Adrenal gland (tissue), 12 donors: ENCODE measurements around the gene ROR2. TPM values are rescaled to one million over a fixed set of nuclear protein-coding genes. Genes with fewer than 3 reads are reported as not detected.

Source experiments
- DNase-seq, 7 donors: peaks; one replicate each; pipeline ENCODE4 v3.0.0-alpha.2; 2019 to 2020
- H3K27ac ChIP-seq, 5 donors: fragments of 200-600 bp; sonication (generic) in 4 of 5; 1 replicate in 3 of 5; 2 replicates in 2 of 5; pipeline versions ENCODE4 v1.5.1 to v1.8.0; 2016 to 2020; ENCODE audit warnings: mild to moderate bottlenecking in 1 of 5
- H3K27me3 ChIP-seq: fragments of 200-600 bp; 2 replicates; pipeline ENCODE4 v1.8.0; 2021
- H3K36me3 ChIP-seq, 2 donors: fragments of 200-600 bp; replicated peaks in 1 of 2; 1 replicate in 1 of 2; 2 replicates in 1 of 2; pipeline versions ENCODE4 v1.5.1 to v1.8.0; 2018 to 2022
- H3K4me1 ChIP-seq, 2 donors: fragments of 200-600 bp; replicated peaks in 1 of 2; 1 replicate in 1 of 2; 2 replicates in 1 of 2; pipeline versions ENCODE4 v1.5.1 to v1.8.0; 2018 to 2021
- H3K4me3 ChIP-seq, 4 donors: fragments of 200-600 bp; sonication (generic) in 3 of 4; one replicate each; pipeline ENCODE4 v1.5.1; 2016 to 2018
- H3K9me3 ChIP-seq, 3 donors: fragments of 200-600 bp; sonication (generic) in 1 of 3; replicated peaks in 1 of 3; 1 replicate in 2 of 3; 2 replicates in 1 of 3; pipeline versions ENCODE4 v1.5.1 to v1.8.0; 2016 to 2021
- POLR2A ChIP-seq, 2 donors: fragments of 450-650 bp; IDR thresholded peaks; one replicate each; pipeline ENCODE4 v1.6.1; 2017; ENCODE audit warnings: antibody characterized with exemption in 2 of 2, mild to moderate bottlenecking in 2 of 2, moderate library complexity in 1 of 2
- WGBS, 4 donors: extraction: QIAGEN DNeasy Blood & Tissue Kit in 2 of 4; methylation state at CpG; one replicate each; pipeline versions ENCODE4 v1.1.5 to v1.1.7; 2013 to 2017; 5-methylcytosine and 5-hydroxymethylcytosine counted together
- intact Hi-C, 2 donors: fragments of 100-400 bp; cut with DNase I; formaldehyde crosslinking; loops; one replicate each; pipeline versions ENCODE4 v1.14.1 to v1.15.0; 2022 to 2023
- polyA plus RNA-seq, 3 donors: library from polyadenylated mRNA; stranded (reverse); fragments of 200-250 nt in 2 of 3; fragments of 350-450 nt in 1 of 3; fragmentation: Illumina TruSeq in 1 of 3; extraction: RNeasy Lipid Tissue Mini Kit (QIAGEN cat#74804) in 1 of 3; gene quantifications; one replicate each; pipeline ENCODE4 v1.2.3, GENCODE V29; 2013 to 2014
- total RNA-seq, 9 donors: library from RNA; depleted of rRNA in 4 of 9; stranded (reverse); fragments of >200 nt in 4 of 9; fragments of 120-200 nt in 1 of 9; fragmentation: NEBNext Ultra II Directional in 1 of 9; extraction: Animal tissue kit (Norgen Biotek cat#: 25700) in 1 of 9; gene quantifications; one replicate each; pipeline versions ENCODE4 v1.1.0 to v1.2.4, GENCODE V29; 2013 to 2023
- TF ChIP-seq, protein P1 (sequence below), 6 experiments: fragments of 450-650 bp in 4 of 6; fragments of 200-600 bp in 2 of 6; sonication (generic) in 1 of 6; IDR thresholded peaks; 1 replicate in 5 of 6; 2 replicates in 1 of 6; pipeline versions ENCODE4 v1.5.1 to v1.8.0; 2016 to 2021; ENCODE audit warnings: antibody characterized with exemption in 6 of 6, mild to moderate bottlenecking in 2 of 6, moderate library complexity in 1 of 6
- donor health status: healthy with polysubstance abuse.
- donor health status: Bipolar disorder and iron deficiency.
- donor health status: DM: yes; HTN: yes; CAD: no.
- donor health status: DM: no; HTN: no; CAD: no.
- donor health status: DM: no; HTN: no; CAD: no.
- donor health status: DM: yes; HTN: yes; CAD: no.

ROR2 gene
- total and polyA plus RNA-seq, 12 donors = 3.9 to 23.9 (median 11.4) TPM

DNA sequence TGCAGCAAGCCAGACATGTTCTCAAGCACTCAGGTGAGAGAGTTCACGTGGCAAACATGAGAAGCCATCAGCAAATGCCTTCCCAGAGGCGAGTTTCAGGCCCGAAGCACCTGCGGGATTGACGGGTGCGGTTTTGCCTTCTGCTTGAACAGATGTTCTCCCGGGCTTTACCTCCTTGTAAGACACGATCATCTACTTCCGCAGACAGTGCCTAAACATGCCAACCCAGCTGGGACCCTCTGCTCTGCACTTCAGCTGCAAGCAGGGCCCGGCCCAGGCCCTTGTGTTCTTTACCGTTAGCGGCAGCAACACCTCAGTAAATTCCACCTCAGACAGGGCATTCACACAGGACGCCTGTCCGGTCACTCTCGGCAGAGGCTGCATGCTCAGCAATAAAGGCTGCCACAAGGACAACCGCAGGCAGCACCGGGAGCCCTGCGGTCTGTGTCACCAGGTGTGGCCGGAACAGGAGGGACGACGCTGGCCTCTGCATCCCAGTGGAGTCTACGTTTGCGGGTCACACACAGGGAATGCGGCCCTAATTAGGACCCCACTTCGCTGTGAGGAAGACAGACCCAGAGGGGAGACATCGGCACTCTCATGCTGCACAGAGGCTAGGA is 139.6 kb downstream of the ROR2 start:
- WGBS, 4 donors = 86 to 91% (median 88%) methylated on average over 19 to 26 of the region's 26 CpGs
- intact Hi-C loops = no loop called here
- TF ChIP-seq POLR2A (IDR thresholded peaks at IDR 0.05) = no peak
- TF ChIP-seq, protein P1, sequence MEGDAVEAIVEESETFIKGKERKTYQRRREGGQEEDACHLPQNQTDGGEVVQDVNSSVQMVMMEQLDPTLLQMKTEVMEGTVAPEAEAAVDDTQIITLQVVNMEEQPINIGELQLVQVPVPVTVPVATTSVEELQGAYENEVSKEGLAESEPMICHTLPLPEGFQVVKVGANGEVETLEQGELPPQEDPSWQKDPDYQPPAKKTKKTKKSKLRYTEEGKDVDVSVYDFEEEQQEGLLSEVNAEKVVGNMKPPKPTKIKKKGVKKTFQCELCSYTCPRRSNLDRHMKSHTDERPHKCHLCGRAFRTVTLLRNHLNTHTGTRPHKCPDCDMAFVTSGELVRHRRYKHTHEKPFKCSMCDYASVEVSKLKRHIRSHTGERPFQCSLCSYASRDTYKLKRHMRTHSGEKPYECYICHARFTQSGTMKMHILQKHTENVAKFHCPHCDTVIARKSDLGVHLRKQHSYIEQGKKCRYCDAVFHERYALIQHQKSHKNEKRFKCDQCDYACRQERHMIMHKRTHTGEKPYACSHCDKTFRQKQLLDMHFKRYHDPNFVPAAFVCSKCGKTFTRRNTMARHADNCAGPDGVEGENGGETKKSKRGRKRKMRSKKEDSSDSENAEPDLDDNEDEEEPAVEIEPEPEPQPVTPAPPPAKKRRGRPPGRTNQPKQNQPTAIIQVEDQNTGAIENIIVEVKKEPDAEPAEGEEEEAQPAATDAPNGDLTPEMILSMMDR (IDR thresholded peaks at IDR 0.05) = no peak
- Histone ChIP-seq H3K4me3 (no peak overlapping the region), H3K27ac (peak overlapping the region in 1 of 5 donors; percentile 77), H3K27me3 (no peaks in the 10 kb centered on the region), H3K9me3 (no peaks in the 10 kb centered on the region), H3K4me1 (peaks cover 5 to 14% of the 10 kb centered on the region in 2 donors), H3K36me3 (no peaks in the 10 kb centered on the region)
- DNase-seq = peak in 1 of 7 donors; percentile 45

DNA sequence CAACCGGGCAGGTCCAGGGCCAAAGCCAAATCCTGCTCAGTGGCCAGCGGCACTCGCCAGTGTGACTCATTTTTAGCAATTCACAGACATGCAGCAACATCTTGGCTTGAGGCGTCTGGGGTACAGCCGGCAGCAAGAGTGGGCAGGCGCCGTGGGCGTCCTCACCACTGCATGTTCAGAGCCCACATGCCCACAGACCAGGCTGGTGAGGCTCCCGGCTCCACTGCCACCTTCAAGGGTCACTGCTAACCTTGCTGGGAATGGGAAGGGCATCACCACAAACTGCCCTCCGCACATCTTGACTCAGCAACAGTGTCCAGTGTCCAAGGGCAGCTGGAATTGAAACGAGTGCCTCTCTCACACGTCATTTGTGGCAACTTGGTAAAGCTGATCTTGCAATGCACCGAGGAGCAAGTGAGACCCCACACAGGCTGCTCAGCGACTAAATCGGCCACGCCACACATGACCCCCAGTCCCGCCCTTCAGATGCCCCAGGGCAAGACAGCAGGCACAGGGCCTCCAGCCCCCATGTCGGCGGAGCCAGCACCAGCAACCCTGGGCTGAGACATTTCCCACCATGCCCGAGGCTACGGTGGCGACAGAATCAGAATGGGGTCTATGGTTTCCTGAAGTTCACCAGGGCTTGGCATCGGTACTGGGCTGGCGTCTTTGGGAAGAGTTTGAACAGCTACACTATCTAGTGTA is 140.3 kb downstream of the ROR2 start:
- H3K36me3 ChIP-seq = no peaks in the 10 kb centered on the region
- 74 to 87% (median 80%) methylated on average over 13 to 24 of the region's 24 CpGs for WGBS, 4 donors
- H3K9me3 ChIP-seq = no peaks in the 10 kb centered on the region
- no peaks in the 10 kb centered on the region for H3K27me3 ChIP-seq
- intact Hi-C loops = no loop called here
- H3K4me3 ChIP-seq = no peak overlapping the region
- no peak for TF ChIP-seq POLR2A (IDR thresholded peaks at IDR 0.05)
- TF ChIP-seq, protein P1 (IDR thresholded peaks at IDR 0.05) = no peak
- H3K4me1 ChIP-seq = peaks cover 5 to 11% of the 10 kb centered on the region in 2 donors
- peak; percentile 18 to 67 (median 57) for DNase-seq
- peak overlapping the region in 3 of 5 donors; percentile 13 to 77 (median 59) for H3K27ac ChIP-seq

DNA sequence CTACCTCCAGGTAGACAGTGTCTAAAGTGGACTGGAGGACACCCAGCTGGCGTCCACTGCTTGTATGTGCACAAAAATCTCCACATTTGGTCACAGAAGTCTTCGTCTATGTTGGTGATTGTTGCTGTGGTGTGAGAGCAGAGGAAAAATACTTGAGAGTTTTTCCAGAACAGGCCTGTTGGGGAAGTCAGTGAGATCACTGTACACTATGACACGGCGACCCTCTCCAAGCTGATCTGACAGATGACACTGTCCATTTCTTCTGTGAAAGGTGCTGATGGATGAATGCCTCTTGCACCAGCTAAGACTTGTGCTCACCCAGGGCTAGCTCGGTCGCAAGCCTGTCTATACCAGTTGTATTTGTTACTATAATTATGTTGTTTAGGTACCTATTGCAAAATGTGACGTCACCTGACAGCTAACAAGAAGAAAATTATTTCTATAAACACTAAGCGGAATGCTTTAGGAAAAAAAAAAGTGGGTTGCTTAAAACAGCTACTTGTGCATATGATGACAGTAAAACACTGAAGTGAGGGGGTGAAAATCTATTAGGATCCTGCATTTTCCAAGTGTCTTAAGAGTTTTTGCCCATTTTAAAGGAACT is 142.3 kb downstream of the ROR2 start:
- WGBS, 4 donors = 93 to 96% (median 94%) methylated on average over 8 of the region's 8 CpGs
- TF ChIP-seq, protein P1 (IDR thresholded peaks at IDR 0.05) = no peak
- no peak for TF ChIP-seq POLR2A (IDR thresholded peaks at IDR 0.05)
- Histone ChIP-seq H3K9me3 (no peaks in the 10 kb centered on the region), H3K27ac (no peak overlapping the region), H3K4me3 (no peak overlapping the region), H3K36me3 (no peaks in the 10 kb centered on the region), H3K27me3 (no peaks in the 10 kb centered on the region), H3K4me1 (peaks cover 0 to 14% of the 10 kb centered on the region in 2 donors)
- intact Hi-C loops = no loop called here
- DNase-seq = peak in 1 of 7 donors; percentile 36

DNA sequence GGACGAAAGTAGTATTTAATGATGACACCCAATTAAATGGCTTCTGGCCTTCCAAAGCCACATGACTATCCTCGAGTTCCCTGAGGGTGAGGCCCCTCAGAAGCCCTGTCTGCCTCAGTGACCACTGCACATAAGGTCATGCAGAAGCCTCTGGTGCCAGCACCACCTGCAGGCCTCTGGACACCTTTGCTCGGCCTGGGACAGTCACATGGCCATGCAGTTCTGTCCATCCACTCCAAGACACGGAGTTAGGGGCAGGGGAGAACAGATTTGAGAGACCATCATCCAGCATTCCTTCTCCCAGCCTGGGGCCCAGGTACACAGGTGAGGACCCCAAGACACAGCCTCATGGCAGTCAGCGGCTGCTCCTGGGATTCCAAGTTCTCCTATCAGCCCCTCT is 145.0 kb downstream of the ROR2 start:
- Histone ChIP-seq H3K27me3 (no peaks in the 10 kb centered on the region), H3K4me1 (peaks cover 0 to 16% of the 10 kb centered on the region in 2 donors), H3K27ac (no peak overlapping the region), H3K9me3 (no peaks in the 10 kb centered on the region), H3K4me3 (no peak overlapping the region), H3K36me3 (no peaks in the 10 kb centered on the region)
- intact Hi-C loops = no loop called here
- 81 to 94% (median 85%) methylated on average over 4 to 5 of the region's 5 CpGs for WGBS, 4 donors
- peak in 2 of 7 donors; percentile 6 to 36 for DNase-seq
- TF ChIP-seq, protein P1 (IDR thresholded peaks at IDR 0.05) = no peak
- TF ChIP-seq POLR2A (IDR thresholded peaks at IDR 0.05) = no peak
